Loucy (cell line): ENCODE measurements around the gene PGAM1.

Source experiments
- EZH2phosphoT487 ChIP-seq: fragments of 200-600 bp; IDR thresholded peaks from 2 replicates; pipeline ENCODE4 v1.6.1; 2018; ENCODE audit warnings: antibody characterized with exemption, mild to moderate bottlenecking, moderate library complexity, borderline replicate concordance
- TF ChIP-seq, protein P1 (sequence below): fragments of 200-600 bp; sonication (generic); conservative IDR thresholded peaks from 2 replicates; pipeline ENCODE4 v1.5.1; 2014; ENCODE audit warnings: mild to moderate bottlenecking, antibody characterized with exemption, low read length

DNA sequence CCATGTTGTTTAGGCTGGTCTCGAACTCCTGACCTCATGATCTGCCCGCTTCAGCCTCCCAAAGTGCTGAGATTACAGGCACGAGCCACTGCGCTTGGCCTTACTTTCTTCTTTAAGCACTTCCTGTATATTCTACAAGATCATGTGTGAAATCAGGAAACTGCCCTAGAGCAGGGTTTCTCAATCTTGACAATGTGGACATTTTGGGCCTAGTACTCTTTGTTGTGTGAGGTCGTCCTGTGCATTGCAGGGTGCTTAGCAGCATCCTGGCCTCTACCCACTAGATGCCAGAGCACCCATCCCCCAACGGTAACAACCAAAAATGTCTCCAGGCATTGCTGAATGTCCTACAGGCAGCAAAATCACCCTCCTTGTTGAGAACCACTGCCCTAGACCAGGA, 49.6 kb upstream of the PGAM1 start:
- no peak for TF ChIP-seq EZH2phosphoT487
- TF ChIP-seq, protein P1, sequence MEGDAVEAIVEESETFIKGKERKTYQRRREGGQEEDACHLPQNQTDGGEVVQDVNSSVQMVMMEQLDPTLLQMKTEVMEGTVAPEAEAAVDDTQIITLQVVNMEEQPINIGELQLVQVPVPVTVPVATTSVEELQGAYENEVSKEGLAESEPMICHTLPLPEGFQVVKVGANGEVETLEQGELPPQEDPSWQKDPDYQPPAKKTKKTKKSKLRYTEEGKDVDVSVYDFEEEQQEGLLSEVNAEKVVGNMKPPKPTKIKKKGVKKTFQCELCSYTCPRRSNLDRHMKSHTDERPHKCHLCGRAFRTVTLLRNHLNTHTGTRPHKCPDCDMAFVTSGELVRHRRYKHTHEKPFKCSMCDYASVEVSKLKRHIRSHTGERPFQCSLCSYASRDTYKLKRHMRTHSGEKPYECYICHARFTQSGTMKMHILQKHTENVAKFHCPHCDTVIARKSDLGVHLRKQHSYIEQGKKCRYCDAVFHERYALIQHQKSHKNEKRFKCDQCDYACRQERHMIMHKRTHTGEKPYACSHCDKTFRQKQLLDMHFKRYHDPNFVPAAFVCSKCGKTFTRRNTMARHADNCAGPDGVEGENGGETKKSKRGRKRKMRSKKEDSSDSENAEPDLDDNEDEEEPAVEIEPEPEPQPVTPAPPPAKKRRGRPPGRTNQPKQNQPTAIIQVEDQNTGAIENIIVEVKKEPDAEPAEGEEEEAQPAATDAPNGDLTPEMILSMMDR, result no peak
